Activated T-cell treated with anti-CD3 and anti-CD28 coated beads, Interleukin-2, amount 50 U/mL, for 24 hours (primary cell): Measurements from ENCODE around the gene HSD17B14.
A peak's percentile ranks its signal among the peaks of the same experiment; 100 is the strongest.
"Not testable (repeated sequence)": the region's sequence is repeated elsewhere in the genome, so short reads cannot be mapped to it uniquely, and the experiment has no call there.

Source experiments
- DNase-seq: peaks from one replicate; pipeline ENCODE4 v3.0.0-alpha.2; 2020
- H3K27ac Mint-ChIP-seq: 2 replicates; pipeline ENCODE4 v1.8.0; 2020; ENCODE audit warnings: mild to moderate bottlenecking, mixed read lengths
- H3K27me3 Mint-ChIP-seq: 2 replicates; pipeline ENCODE4 v1.8.0; 2020; ENCODE audit warnings: mixed read lengths
- H3K36me3 Mint-ChIP-seq: 2 replicates; pipeline ENCODE4 v1.8.0; 2020; ENCODE audit warnings: low read depth, mixed read lengths
- H3K4me1 Mint-ChIP-seq: 2 replicates; pipeline ENCODE4 v1.8.0; 2020; ENCODE audit warnings: low read depth, mixed read lengths
- H3K4me3 Mint-ChIP-seq: 2 replicates; pipeline ENCODE4 v1.8.0; 2020; ENCODE audit warnings: mild to moderate bottlenecking, moderate library complexity, mixed read lengths
- H3K9me3 Mint-ChIP-seq: 2 replicates; pipeline ENCODE4 v1.8.0; 2020; ENCODE audit warnings: mixed read lengths

The HSD17B14 gene

GRCh38 chr19:48836089-48837017 lies at the start of gene HSD17B14:
HSD17B14 (minus strand) TSS chr19:48836491; CDS start chr19:48836411, 80 bp downstream.
- Mint-ChIP-seq H3K36me3 (no peaks in the 10 kb centered on the region), H3K27ac (peak within 1 kb of the TSS; percentile 85), H3K4me3 (peak within 1 kb of the TSS; percentile 79), H3K4me1 (peaks cover 16% of the 10 kb centered on the region), H3K27me3 (peaks cover 3% of the 10 kb centered on the region), H3K9me3 (no peaks in the 10 kb centered on the region)
- DNase-seq, result no peak

GRCh38 chr19:48883726-48884125 lies 47.4 kb upstream of the HSD17B14 start:
- H3K4me3 Mint-ChIP-seq, result no peak overlapping the region
- no peaks in the 10 kb centered on the region for H3K27me3 Mint-ChIP-seq
- H3K36me3 Mint-ChIP-seq, result peaks cover 3% of the 10 kb centered on the region
- peaks cover 1% of the 10 kb centered on the region for H3K4me1 Mint-ChIP-seq
- H3K9me3 Mint-ChIP-seq, result no peaks in the 10 kb centered on the region
- no peak for DNase-seq
- H3K27ac Mint-ChIP-seq, result no peak overlapping the region

GRCh38 chr19:48881741-48882657 lies 45.7 kb upstream of the HSD17B14 start:
- H3K36me3 Mint-ChIP-seq, result peaks cover 21% of the 10 kb centered on the region
- peak overlapping the region; percentile 50 for H3K27ac Mint-ChIP-seq
- peaks cover 18% of the 10 kb centered on the region for H3K4me1 Mint-ChIP-seq
- no peaks in the 10 kb centered on the region for H3K27me3 Mint-ChIP-seq
- no peaks in the 10 kb centered on the region for H3K9me3 Mint-ChIP-seq
- no peak overlapping the region for H3K4me3 Mint-ChIP-seq
- DNase-seq, result no peak

- H3K27me3 Mint-ChIP-seq, H3K27ac Mint-ChIP-seq, H3K9me3 Mint-ChIP-seq, H3K4me3 Mint-ChIP-seq, DNase-seq: not testable (repeated sequence)
- Mint-ChIP-seq H3K4me1 (peaks cover 36% of the 10 kb centered on the region), H3K36me3 (peaks cover 43% of the 10 kb centered on the region)
Observed at GRCh38 chr19:48879696-48880095, 43.4 kb upstream of the HSD17B14 start.

- Mint-ChIP-seq H3K27ac (peak overlapping the region; percentile 80), H3K27me3 (no peaks in the 10 kb centered on the region), H3K4me1 (peaks cover 42% of the 10 kb centered on the region), H3K36me3 (peaks cover 48% of the 10 kb centered on the region), H3K4me3 (no peak overlapping the region), H3K9me3 (no peaks in the 10 kb centered on the region)
- DNase-seq, result no peak
Observed at GRCh38 chr19:48879025-48879637, 42.8 kb upstream of the HSD17B14 start.

GRCh38 chr19:48878196-48879024 lies 42.1 kb upstream of the HSD17B14 start:
- Mint-ChIP-seq H3K4me1 (peaks cover 49% of the 10 kb centered on the region), H3K27ac (peak overlapping the region; percentile 80), H3K36me3 (peaks cover 55% of the 10 kb centered on the region), H3K27me3 (no peaks in the 10 kb centered on the region), H3K4me3 (no peak overlapping the region), H3K9me3 (no peaks in the 10 kb centered on the region)
- no peak for DNase-seq

- no peak for DNase-seq
- peaks cover 52% of the 10 kb centered on the region for H3K4me1 Mint-ChIP-seq
- H3K27me3 Mint-ChIP-seq, result no peaks in the 10 kb centered on the region
- H3K9me3 Mint-ChIP-seq, result no peaks in the 10 kb centered on the region
- H3K27ac Mint-ChIP-seq, result peak overlapping the region; percentile 80
- peaks cover 61% of the 10 kb centered on the region for H3K36me3 Mint-ChIP-seq
- H3K4me3 Mint-ChIP-seq, result peak overlapping the region; percentile 10
Observed at GRCh38 chr19:48877855-48878195, 41.5 kb upstream of the HSD17B14 start.

- peak; percentile 61 for DNase-seq
- Mint-ChIP-seq H3K4me1 (peaks cover 55% of the 10 kb centered on the region), H3K36me3 (peaks cover 69% of the 10 kb centered on the region), H3K27ac (peak overlapping the region; percentile 99), H3K4me3 (peak overlapping the region; percentile 98)
- H3K9me3 Mint-ChIP-seq, H3K27me3 Mint-ChIP-seq: not testable (repeated sequence)
Observed at GRCh38 chr19:48876043-48876981, 40.0 kb upstream of the HSD17B14 start.

GRCh38 chr19:48874303-48875135 lies 38.2 kb upstream of the HSD17B14 start:
- Mint-ChIP-seq H3K36me3 (peaks cover 67% of the 10 kb centered on the region), H3K9me3 (no peaks in the 10 kb centered on the region), H3K27me3 (no peaks in the 10 kb centered on the region), H3K4me1 (peaks cover 55% of the 10 kb centered on the region), H3K27ac (peak overlapping the region; percentile 99), H3K4me3 (peak overlapping the region; percentile 98)
- DNase-seq, result peak; percentile 47

- Mint-ChIP-seq H3K9me3 (no peaks in the 10 kb centered on the region), H3K27ac (peak overlapping the region; percentile 99), H3K4me1 (peaks cover 53% of the 10 kb centered on the region), H3K4me3 (peak overlapping the region; percentile 98), H3K27me3 (no peaks in the 10 kb centered on the region), H3K36me3 (peaks cover 65% of the 10 kb centered on the region)
- DNase-seq, result no peak
Observed at GRCh38 chr19:48873476-48874302, 37.4 kb upstream of the HSD17B14 start.

- H3K4me1 Mint-ChIP-seq, result peaks cover 48% of the 10 kb centered on the region
- H3K27ac Mint-ChIP-seq, result peak overlapping the region; percentile 99
- H3K27me3 Mint-ChIP-seq, result no peaks in the 10 kb centered on the region
- peak overlapping the region; percentile 98 for H3K4me3 Mint-ChIP-seq
- peak; percentile 77 for DNase-seq
- peaks cover 58% of the 10 kb centered on the region for H3K36me3 Mint-ChIP-seq
- H3K9me3 Mint-ChIP-seq, result no peaks in the 10 kb centered on the region
Observed at GRCh38 chr19:48872884-48873475, 36.7 kb upstream of the HSD17B14 start.
